Brain microvascular endothelial cell (primary cell): ENCODE data around the gene CEP164.

ENCODE experiments used
- DNase-seq: peaks from one replicate; pipeline ENCODE4 v3.0.0-alpha.2; 2020
- H3K27ac ChIP-seq: fragments of 250-450 bp; sonication (Bioruptor Pico); 2 replicates; pipeline ENCODE4 v1.5.1; 2020; ENCODE audit warnings: mild to moderate bottlenecking, moderate library complexity
- H3K27me3 ChIP-seq: fragments of 250-450 bp; sonication (Bioruptor Pico); replicated peaks from 2 replicates; pipeline ENCODE4 v1.5.1; 2020; ENCODE audit warnings: mild to moderate bottlenecking
- H3K36me3 ChIP-seq: fragments of 250-450 bp; sonication (Bioruptor Pico); replicated peaks from 2 replicates; pipeline ENCODE4 v1.5.1; 2020; ENCODE audit warnings: mild to moderate bottlenecking
- H3K4me3 ChIP-seq: 2 replicates; pipeline ENCODE4 v1.5.1; 2011; ENCODE audit warnings: low read depth, mild to moderate bottlenecking, control low read depth, low read length, moderate library complexity
- CTCF ChIP-seq: IDR thresholded peaks from 2 replicates; pipeline ENCODE4 v1.5.1; 2011; ENCODE audit warnings: low read depth, mild to moderate bottlenecking, moderate library complexity, low read length, control low read depth, inconsistent platforms; ENCODE audit errors: missing control alignments
- in situ Hi-C: cut with HindIII; loops from 2 replicates; pipeline ENCODE4 v1.10.0; 2017; ENCODE audit warnings: low sequenced_read_pairs, low pct_ligation_motif_present

The CEP164 gene

DNA sequence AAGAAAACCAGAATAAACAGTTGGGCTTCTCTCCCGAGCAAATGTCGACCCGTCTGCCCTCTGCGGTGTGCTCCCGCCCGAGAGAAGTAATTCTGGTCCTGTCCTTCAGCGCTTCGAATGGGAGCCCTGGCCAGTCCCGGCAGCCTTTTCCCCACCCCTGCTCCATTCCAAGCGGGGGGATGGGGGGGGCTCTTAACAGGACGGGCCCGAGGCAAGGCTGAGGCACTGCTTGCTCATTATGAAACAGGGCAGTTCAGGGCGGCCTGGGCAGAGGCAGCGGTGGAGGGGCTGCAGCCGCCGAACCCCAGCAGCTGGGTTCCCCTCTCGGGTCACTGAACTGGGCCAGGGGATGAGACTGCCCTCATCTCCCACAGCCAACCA, 27.4 kb upstream of the CEP164 start:
- Histone ChIP-seq H3K36me3 (no peaks in the 10 kb centered on the region), H3K27me3 (no peaks in the 10 kb centered on the region), H3K4me3 (peak overlapping the region; percentile 3), H3K27ac (no peak overlapping the region)
- DNase-seq = no peak
- no peak for TF ChIP-seq CTCF
- in situ Hi-C loops = no loop called here

GRCh38 chr11:117300773-117301172, 26.9 kb upstream of the CEP164 start:
- TF ChIP-seq CTCF = no peak
- Histone ChIP-seq H3K27ac (no peak overlapping the region), H3K4me3 (no peak overlapping the region), H3K27me3 (no peaks in the 10 kb centered on the region), H3K36me3 (no peaks in the 10 kb centered on the region)
- in situ Hi-C loops = no loop called here
- DNase-seq = no peak

DNA sequence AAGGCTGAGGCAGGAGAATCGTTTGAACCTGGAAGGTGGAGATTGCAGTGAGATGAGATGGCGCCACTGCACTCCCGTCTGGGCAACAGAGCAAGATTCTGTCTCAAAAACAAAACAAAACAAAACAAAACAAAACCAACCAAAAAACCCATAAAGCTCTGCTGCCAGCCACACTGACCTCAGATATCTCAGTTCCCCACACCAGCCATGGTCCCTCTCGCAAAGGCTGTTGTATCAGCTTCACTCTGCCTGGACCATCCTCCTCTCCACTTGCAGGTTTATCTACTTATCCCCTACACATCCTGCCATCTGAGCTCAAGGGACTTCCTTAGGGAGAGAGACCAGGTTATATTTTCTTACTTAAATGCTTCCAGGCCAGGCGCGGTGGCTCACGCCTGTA, 25.4 kb upstream of the CEP164 start:
- Histone ChIP-seq H3K27me3 (no peaks in the 10 kb centered on the region), H3K4me3 (no peak overlapping the region), H3K36me3 (no peaks in the 10 kb centered on the region), H3K27ac (no peak overlapping the region)
- DNase-seq = no peak
- TF ChIP-seq CTCF = no peak
- in situ Hi-C loops = no loop called here

- no peak overlapping the region for H3K27ac ChIP-seq
- no peaks in the 10 kb centered on the region for H3K36me3 ChIP-seq
- TF ChIP-seq CTCF = no peak
- H3K27me3 ChIP-seq = no peaks in the 10 kb centered on the region
- no peak for DNase-seq
- in situ Hi-C loops = no loop called here
- H3K4me3 ChIP-seq = no peak overlapping the region
Observed at GRCh38 chr11:117303101-117303500, 24.6 kb upstream of the CEP164 start.

DNA sequence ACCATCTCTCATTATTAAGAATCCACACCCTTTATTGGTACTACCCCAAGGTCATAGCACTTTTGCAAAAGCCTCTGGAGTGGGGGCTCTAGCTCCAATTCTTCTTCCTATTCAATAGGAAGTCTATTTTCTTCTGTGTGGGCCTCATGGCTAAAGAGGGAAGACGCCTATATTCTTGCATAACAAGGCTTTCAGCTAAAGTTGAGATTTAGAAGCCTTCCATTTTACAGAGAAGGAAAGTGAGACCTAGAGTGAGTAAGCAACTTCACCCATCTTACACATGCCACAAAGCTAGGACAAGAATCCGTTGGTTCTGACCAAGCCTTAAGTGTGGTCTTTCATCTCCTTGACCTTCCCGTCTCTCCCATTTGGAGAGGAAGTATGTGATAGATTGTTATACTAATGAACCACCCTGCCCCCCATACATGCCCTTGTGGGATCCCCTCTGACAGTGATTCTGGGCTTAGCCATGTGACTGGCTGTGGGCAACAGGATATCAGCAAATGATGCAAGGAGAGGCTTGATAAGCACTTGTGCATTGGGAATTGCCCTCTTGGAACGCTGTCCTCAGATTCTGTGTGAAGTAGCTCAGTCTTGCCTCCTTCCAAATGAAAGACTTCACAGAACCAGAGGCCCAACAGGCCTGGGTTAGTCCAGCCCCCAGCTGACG, 23.9 kb upstream of the CEP164 start:
- no peak for DNase-seq
- in situ Hi-C loops = no loop called here

More for the DNA sequence above, 23.9 kb upstream of the CEP164 start:
- H3K27ac ChIP-seq = no peak overlapping the region
- H3K27me3 ChIP-seq = no peaks in the 10 kb centered on the region
- H3K36me3 ChIP-seq = no peaks in the 10 kb centered on the region
- no peak for TF ChIP-seq CTCF
- no peak overlapping the region for H3K4me3 ChIP-seq
